Activated CD8-positive, alpha-beta T cell treated with anti-CD3 and anti-CD28 coated beads for 36 hours (primary cell): ENCODE measurements around the gene MFN1. TPM values are rescaled to one million over a fixed set of nuclear protein-coding genes. Genes with fewer than 3 reads are reported as not detected.

ENCODE experiments used
- ATAC-seq: fragments of 200-7000 bp; cut with Tn5 transposase; one replicate; pipeline ENCODE4 v1.10.0; 2021; ENCODE audit warnings: mild to moderate bottlenecking, moderate library complexity
- CTCF ChIA-PET: fragments of 350-600 bp; sonication (Branson Sonifier 250); formaldehyde crosslinking; loops from one replicate; lab custom pipeline; 2021; ENCODE audit warnings: antibody characterized with exemption; lab: Charles Lee
- POLR2A ChIA-PET: fragments of 350-600 bp; sonication (Branson Sonifier 250); formaldehyde crosslinking; loops from one replicate; lab custom pipeline; 2021; ENCODE audit warnings: antibody characterized with exemption; lab: Charles Lee
- DNase-seq: peaks from one replicate; pipeline ENCODE4 v3.0.0-alpha.2; 2020
- H3K27ac Mint-ChIP-seq: one replicate; pipeline ENCODE4 v1.8.0; 2021; ENCODE audit warnings: mild to moderate bottlenecking, mixed read lengths
- H3K27me3 Mint-ChIP-seq: one replicate; pipeline ENCODE4 v1.8.0; 2021; ENCODE audit warnings: mixed read lengths
- H3K36me3 Mint-ChIP-seq: one replicate; pipeline ENCODE4 v1.8.0; 2021; ENCODE audit warnings: low read depth, mixed read lengths
- H3K4me1 Mint-ChIP-seq: one replicate; pipeline ENCODE4 v1.8.0; 2021; ENCODE audit warnings: low read depth, mixed read lengths
- H3K4me3 Mint-ChIP-seq: one replicate; pipeline ENCODE4 v1.8.0; 2021; ENCODE audit warnings: mild to moderate bottlenecking, moderate library complexity, mixed read lengths
- H3K9me3 Mint-ChIP-seq: one replicate; pipeline ENCODE4 v1.8.0; 2021; ENCODE audit warnings: mixed read lengths
- intact Hi-C: fragments of 100-400 bp; cut with micrococcal nuclease; formaldehyde crosslinking; loops from one replicate; pipeline ENCODE4 v1.10.0; 2022
- total RNA-seq, 2 experiments: library from RNA; stranded (reverse); gene quantifications; one replicate each; pipeline ENCODE4 v1.2.3, GENCODE V29; 2021
- TF ChIP-seq, protein P1 (sequence below): fragments of 200-600 bp; IDR thresholded peaks from one replicate; pipeline ENCODE4 v1.8.0; 2022; ENCODE audit warnings: antibody characterized with exemption, mild to moderate bottlenecking

Gene MFN1
- total RNA-seq, 2 experiments from 2014 or later, result 31.9 to 34.8 TPM

DNA sequence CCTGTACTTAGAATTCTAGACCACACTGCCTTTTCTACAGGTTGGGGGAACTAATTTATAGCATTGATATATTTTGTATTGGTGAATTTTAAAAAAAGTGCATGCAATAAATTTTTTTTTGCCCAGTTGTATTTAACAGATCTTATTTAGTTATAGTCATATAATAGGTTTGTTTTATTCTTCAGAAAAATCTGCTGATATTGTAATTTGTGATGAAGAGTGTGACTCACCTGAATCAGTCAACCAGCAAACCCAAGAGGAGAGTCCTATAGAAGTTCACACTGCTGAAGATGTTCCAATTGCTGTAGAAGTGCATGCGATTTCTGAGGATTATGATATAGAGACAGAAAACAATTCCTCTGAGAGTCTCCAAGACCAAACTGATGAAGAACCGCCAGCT lies 14.4 kb upstream of the MFN1 start:
- TF ChIP-seq, protein P1, sequence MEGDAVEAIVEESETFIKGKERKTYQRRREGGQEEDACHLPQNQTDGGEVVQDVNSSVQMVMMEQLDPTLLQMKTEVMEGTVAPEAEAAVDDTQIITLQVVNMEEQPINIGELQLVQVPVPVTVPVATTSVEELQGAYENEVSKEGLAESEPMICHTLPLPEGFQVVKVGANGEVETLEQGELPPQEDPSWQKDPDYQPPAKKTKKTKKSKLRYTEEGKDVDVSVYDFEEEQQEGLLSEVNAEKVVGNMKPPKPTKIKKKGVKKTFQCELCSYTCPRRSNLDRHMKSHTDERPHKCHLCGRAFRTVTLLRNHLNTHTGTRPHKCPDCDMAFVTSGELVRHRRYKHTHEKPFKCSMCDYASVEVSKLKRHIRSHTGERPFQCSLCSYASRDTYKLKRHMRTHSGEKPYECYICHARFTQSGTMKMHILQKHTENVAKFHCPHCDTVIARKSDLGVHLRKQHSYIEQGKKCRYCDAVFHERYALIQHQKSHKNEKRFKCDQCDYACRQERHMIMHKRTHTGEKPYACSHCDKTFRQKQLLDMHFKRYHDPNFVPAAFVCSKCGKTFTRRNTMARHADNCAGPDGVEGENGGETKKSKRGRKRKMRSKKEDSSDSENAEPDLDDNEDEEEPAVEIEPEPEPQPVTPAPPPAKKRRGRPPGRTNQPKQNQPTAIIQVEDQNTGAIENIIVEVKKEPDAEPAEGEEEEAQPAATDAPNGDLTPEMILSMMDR, result no peak
- Mint-ChIP-seq H3K4me1 (peaks cover 9% of the 10 kb centered on the region), H3K4me3 (no peak overlapping the region), H3K27ac (no peak overlapping the region), H3K27me3 (no peaks in the 10 kb centered on the region), H3K36me3 (peaks cover 56% of the 10 kb centered on the region), H3K9me3 (no peaks in the 10 kb centered on the region)
- DNase-seq, result no peak
- CTCF ChIA-PET, result no interaction called here
- POLR2A ChIA-PET, result no interaction called here
- no peak for ATAC-seq
- intact Hi-C loops, result no loop called here

DNA sequence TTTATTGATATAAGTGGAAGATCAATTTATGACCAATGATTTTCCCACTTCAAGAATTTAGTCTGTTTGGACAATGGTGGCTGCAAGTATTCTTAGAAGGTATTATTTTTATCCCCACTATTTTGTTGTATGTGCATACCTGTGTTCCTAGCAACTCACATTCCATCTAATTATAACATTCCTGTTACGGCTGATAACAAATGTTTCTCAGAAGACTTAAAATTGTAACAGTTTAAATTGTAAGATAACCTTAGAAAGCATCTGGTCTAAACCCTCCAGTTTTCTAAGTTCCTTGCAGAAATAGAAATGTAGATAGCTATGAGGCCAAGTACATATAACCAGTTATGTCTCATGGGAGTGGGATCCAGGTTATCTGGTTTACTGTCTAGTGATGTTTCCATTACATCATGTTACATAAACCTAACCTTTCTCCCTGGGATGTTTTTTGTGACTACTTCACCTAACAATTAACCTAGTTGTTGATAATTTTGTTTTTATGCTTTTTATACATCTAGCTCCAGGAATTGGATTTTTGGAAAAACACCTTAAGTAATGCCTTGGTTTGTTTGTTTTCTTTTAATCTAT lies 11.1 kb upstream of the MFN1 start:
- no peak overlapping the region for H3K4me3 Mint-ChIP-seq
- DNase-seq, result no peak
- POLR2A ChIA-PET, result interaction anchor here (1.8 kb wide), 1 partner anchor 12 kb away, joined by 6 read pairs; no protein-coding TSS in a partner anchor
- H3K9me3 Mint-ChIP-seq, result no peaks in the 10 kb centered on the region
- TF ChIP-seq, protein P1, result no peak
- H3K4me1 Mint-ChIP-seq, result peaks cover 9% of the 10 kb centered on the region
- H3K36me3 Mint-ChIP-seq, result peaks cover 43% of the 10 kb centered on the region
- no peak for ATAC-seq
- H3K27me3 Mint-ChIP-seq, result no peaks in the 10 kb centered on the region
- H3K27ac Mint-ChIP-seq, result no peak overlapping the region
- intact Hi-C loops, result no loop called here
- CTCF ChIA-PET, result interaction anchor here (0.7 to 0.8 kb wide), 2 partner anchors 11 to 12 kb away, joined by 3 to 4 read pairs; no protein-coding TSS in a partner anchor

DNA sequence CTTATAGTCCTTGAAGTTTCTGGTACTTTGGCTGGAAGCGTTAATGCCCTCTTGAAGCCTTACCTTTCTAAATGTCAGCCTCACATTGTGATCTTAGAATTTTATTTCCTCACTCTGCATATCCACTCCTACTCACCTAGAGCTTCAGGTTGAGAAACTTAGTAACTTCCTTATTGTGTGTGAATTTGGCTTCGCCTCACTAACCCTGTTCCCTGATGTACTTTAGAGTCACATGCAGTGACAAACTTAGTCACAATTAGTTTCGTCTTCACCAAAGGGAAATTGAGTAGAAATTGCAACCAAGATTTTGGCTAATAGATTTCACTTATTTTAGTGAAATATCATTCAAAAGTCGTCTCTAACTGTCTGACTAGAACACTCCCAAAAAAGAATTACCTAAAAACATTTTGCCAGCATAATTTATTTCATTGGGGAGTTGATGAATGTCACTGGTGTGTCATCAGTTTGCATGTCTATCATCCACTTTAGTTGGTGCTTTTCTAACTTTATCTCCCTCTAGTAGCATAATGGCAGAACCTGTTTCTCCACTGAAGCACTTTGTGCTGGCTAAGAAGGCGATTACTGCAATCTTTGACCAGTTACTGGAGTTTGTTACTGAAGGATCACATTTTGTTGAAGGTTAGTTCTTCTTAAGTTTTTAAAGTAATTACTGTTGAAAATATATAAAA lies 960 bp downstream of the MFN1 start:
- Mint-ChIP-seq H3K27ac (peak overlapping the region; percentile 92), H3K36me3 (peaks cover 19% of the 10 kb centered on the region), H3K4me3 (peak overlapping the region; percentile 98), H3K27me3 (no peaks in the 10 kb centered on the region), H3K9me3 (no peaks in the 10 kb centered on the region), H3K4me1 (peaks cover 13% of the 10 kb centered on the region)
- intact Hi-C loops, result loop anchor here (5.0 kb wide), 1 partner anchor 214 kb away; the partner anchor contains the start of gene ACTL6A
- DNase-seq, result no peak
- ChIA-PET CTCF (interaction anchor here (0.7 to 1.3 kb wide), 2 partner anchors 12 to 280 kb away, joined by 3 to 4 read pairs; no protein-coding TSS in a partner anchor), POLR2A (interaction anchor here (0.7 to 3.8 kb wide), 9 partner anchors 16 to 277 kb away, joined by 3 to 20 read pairs (median 4); partner anchors contain the start of genes ZMAT3 and ZNF639)
- peak; percentile 32 for ATAC-seq
- TF ChIP-seq, protein P1, result no peak

DNA sequence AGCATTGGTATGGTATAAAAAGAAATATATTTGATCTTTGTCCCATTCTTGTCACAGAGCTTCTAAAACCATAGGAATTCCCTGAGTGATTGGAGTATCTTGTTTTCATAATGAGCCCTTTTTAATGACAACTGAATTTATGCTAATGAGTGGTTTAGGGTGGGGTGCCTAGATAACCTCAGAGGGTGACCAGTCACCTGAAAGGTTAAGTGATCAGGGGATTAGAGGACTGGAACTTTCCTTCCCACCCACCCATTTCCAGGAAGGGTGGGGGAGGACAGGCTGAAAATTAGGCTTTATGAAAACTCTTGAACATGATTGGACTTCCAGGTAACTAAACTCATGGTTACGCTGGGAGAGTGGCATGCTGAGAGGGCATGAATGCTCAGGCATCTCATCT lies 8.5 kb downstream of the MFN1 start:
- DNase-seq (peak; percentile 15), ATAC-seq (peak; percentile 34)
- H3K27ac Mint-ChIP-seq, result peak overlapping the region; percentile 57
- peaks cover 26% of the 10 kb centered on the region for H3K4me1 Mint-ChIP-seq
- ChIA-PET CTCF (no interaction called here), POLR2A (no interaction called here)
- H3K4me3 Mint-ChIP-seq, result no peak overlapping the region
- H3K27me3 Mint-ChIP-seq, result no peaks in the 10 kb centered on the region
- TF ChIP-seq, protein P1, result no peak
- peaks cover 56% of the 10 kb centered on the region for H3K36me3 Mint-ChIP-seq
- intact Hi-C loops, result no loop called here
- no peaks in the 10 kb centered on the region for H3K9me3 Mint-ChIP-seq

DNA sequence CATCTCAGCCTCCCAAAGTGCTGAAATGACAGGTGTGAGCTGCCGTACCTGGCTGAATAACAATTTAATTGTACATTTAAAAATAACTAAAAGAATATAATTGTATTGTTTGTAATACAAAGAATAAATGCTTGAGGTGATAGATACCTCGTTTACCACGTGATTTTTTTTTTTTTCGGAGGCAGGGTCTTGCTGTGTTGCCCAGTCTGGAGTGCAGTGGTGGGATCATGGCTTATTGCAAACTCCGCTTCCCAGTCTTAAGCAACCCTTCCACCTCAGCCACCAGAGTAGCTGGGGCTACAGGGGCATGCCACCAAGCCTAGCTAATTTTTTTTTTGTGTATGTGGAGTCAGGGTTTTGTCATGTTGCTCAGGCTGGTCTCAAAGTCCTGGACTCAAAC lies 15.8 kb downstream of the MFN1 start:
- ATAC-seq (no peak), DNase-seq (no peak)
- TF ChIP-seq, protein P1, result no peak
- H3K4me1 Mint-ChIP-seq, result no peaks in the 10 kb centered on the region
- no peaks in the 10 kb centered on the region for H3K27me3 Mint-ChIP-seq
- intact Hi-C loops, result no loop called here
- H3K36me3 Mint-ChIP-seq, result peaks cover 26% of the 10 kb centered on the region
- CTCF ChIA-PET, result interaction anchor here (1.6 kb wide), 1 partner anchor 240 kb away, joined by 3 read pairs; no protein-coding TSS in a partner anchor
- POLR2A ChIA-PET, result no interaction called here
- H3K9me3 Mint-ChIP-seq, result no peaks in the 10 kb centered on the region
- H3K27ac Mint-ChIP-seq, result no peak overlapping the region
- no peak overlapping the region for H3K4me3 Mint-ChIP-seq
